Measurements from ENCODE around the gene TMEM145. TPM values are rescaled to one million over a fixed set of nuclear protein-coding genes. Genes with fewer than 3 reads are reported as not detected.

TMEM145 gene
- polyA plus RNA-seq, 3 donors: not detected

GRCh38 chr19:42355896-42356295 lies 42.8 kb downstream of the TMEM145 start:
- Mint-ChIP-seq H3K36me3 (peaks cover 4 to 18% of the 10 kb centered on the region in 2 donors), H3K4me3 (no peak overlapping the region), H3K27me3 (ENCODE audit: low read depth in 3 of 3) (peaks cover 0 to 4% (median 0%) of the 10 kb centered on the region in 3 donors), H3K4me1 (no peaks in the 10 kb centered on the region), H3K27ac (no peak overlapping the region), H3K9me3 (no peaks in the 10 kb centered on the region)
- intact Hi-C loops (cut with micrococcal nuclease): no loop called here
- H3K4me3 ChIP-seq (replicated peaks in 1 of 3; ENCODE audit: low read depth in 2 of 3, low read length in 3 of 3): no peak overlapping the region
- no peaks in the 10 kb centered on the region for H4K20me1 ChIP-seq (ENCODE audit: insufficient read depth, low read length)
- no peak overlapping the region for H3K4me2 ChIP-seq (replicated peaks; ENCODE audit: extremely low read depth, low read length, poor library complexity, severe bottlenecking)
- no peak overlapping the region for H2AFZ ChIP-seq (ENCODE audit: insufficient read depth, low read depth, low read length, poor library complexity, severe bottlenecking)
- H3K4me1 ChIP-seq (ENCODE audit: control insufficient read depth in 1 of 2, insufficient read depth in 2 of 2, low read length in 2 of 2): no peaks in the 10 kb centered on the region
- no peaks in the 10 kb centered on the region for H3K79me2 ChIP-seq (ENCODE audit: insufficient read depth, low read length)
- no peaks in the 10 kb centered on the region for H3K9me3 ChIP-seq (replicated peaks in 1 of 2; ENCODE audit: control insufficient read depth in 1 of 2, insufficient read depth in 1 of 2, low read length in 2 of 2)
- H3K9ac ChIP-seq (ENCODE audit: insufficient read depth, low read length, poor library complexity, severe bottlenecking): no peak overlapping the region
- no peaks in the 10 kb centered on the region for H3K27me3 ChIP-seq (ENCODE audit: control insufficient read depth in 2 of 2, insufficient read depth in 2 of 2, low read length in 2 of 2)
- H3K27ac ChIP-seq (ENCODE audit: low read depth in 1 of 2, low read length in 2 of 2): no peak overlapping the region
- no peak for DNase-seq
- TF ChIP-seq, protein P1, sequence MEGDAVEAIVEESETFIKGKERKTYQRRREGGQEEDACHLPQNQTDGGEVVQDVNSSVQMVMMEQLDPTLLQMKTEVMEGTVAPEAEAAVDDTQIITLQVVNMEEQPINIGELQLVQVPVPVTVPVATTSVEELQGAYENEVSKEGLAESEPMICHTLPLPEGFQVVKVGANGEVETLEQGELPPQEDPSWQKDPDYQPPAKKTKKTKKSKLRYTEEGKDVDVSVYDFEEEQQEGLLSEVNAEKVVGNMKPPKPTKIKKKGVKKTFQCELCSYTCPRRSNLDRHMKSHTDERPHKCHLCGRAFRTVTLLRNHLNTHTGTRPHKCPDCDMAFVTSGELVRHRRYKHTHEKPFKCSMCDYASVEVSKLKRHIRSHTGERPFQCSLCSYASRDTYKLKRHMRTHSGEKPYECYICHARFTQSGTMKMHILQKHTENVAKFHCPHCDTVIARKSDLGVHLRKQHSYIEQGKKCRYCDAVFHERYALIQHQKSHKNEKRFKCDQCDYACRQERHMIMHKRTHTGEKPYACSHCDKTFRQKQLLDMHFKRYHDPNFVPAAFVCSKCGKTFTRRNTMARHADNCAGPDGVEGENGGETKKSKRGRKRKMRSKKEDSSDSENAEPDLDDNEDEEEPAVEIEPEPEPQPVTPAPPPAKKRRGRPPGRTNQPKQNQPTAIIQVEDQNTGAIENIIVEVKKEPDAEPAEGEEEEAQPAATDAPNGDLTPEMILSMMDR (IDR thresholded peaks at IDR 0.05): no peak
- WGBS (ENCODE audit: insufficient coverage): 99% methylated on average over 6 of the region's 12 CpGs
- peaks cover 9 to 14% of the 10 kb centered on the region in 2 donors for H3K36me3 ChIP-seq (replicated peaks in 1 of 2; ENCODE audit: control insufficient read depth in 1 of 2, insufficient read depth in 2 of 2, low read length in 2 of 2)

- H3K27me3 Mint-ChIP-seq (ENCODE audit: low read depth in 3 of 3): peaks cover 0 to 4% (median 0%) of the 10 kb centered on the region in 3 donors
- no peaks in the 10 kb centered on the region for H3K27me3 ChIP-seq (ENCODE audit: control insufficient read depth in 2 of 2, insufficient read depth in 2 of 2, low read length in 2 of 2)
- no peak overlapping the region for H3K4me3 ChIP-seq (replicated peaks in 1 of 3; ENCODE audit: low read depth in 2 of 3, low read length in 3 of 3)
- intact Hi-C loops (cut with micrococcal nuclease): no loop called here
- no peaks in the 10 kb centered on the region for H3K79me2 ChIP-seq (ENCODE audit: insufficient read depth, low read length)
- no peak for DNase-seq
- H3K4me1 Mint-ChIP-seq: no peaks in the 10 kb centered on the region
- no peak overlapping the region for H3K27ac ChIP-seq (ENCODE audit: low read depth in 1 of 2, low read length in 2 of 2)
- WGBS (ENCODE audit: insufficient coverage): 100% methylated on average over 15 of the region's 15 CpGs
- no peak overlapping the region for H2AFZ ChIP-seq (ENCODE audit: insufficient read depth, low read depth, low read length, poor library complexity, severe bottlenecking)
- H4K20me1 ChIP-seq (ENCODE audit: insufficient read depth, low read length): no peaks in the 10 kb centered on the region
- no peak overlapping the region for H3K27ac Mint-ChIP-seq
- peaks cover 9 to 14% of the 10 kb centered on the region in 2 donors for H3K36me3 ChIP-seq (replicated peaks in 1 of 2; ENCODE audit: control insufficient read depth in 1 of 2, insufficient read depth in 2 of 2, low read length in 2 of 2)
- H3K9ac ChIP-seq (ENCODE audit: insufficient read depth, low read length, poor library complexity, severe bottlenecking): no peak overlapping the region
- no peaks in the 10 kb centered on the region for H3K9me3 ChIP-seq (replicated peaks in 1 of 2; ENCODE audit: control insufficient read depth in 1 of 2, insufficient read depth in 1 of 2, low read length in 2 of 2)
- TF ChIP-seq, protein P1 (IDR thresholded peaks at IDR 0.05): no peak
- peaks cover 6 to 19% of the 10 kb centered on the region in 2 donors for H3K36me3 Mint-ChIP-seq
- H3K4me1 ChIP-seq (ENCODE audit: control insufficient read depth in 1 of 2, insufficient read depth in 2 of 2, low read length in 2 of 2): no peaks in the 10 kb centered on the region
- no peak overlapping the region for H3K4me2 ChIP-seq (replicated peaks; ENCODE audit: extremely low read depth, low read length, poor library complexity, severe bottlenecking)
- no peaks in the 10 kb centered on the region for H3K9me3 Mint-ChIP-seq
- no peak overlapping the region for H3K4me3 Mint-ChIP-seq
Measured at GRCh38 chr19:42356686-42357085, 43.6 kb downstream of the TMEM145 start.
